ENCODE data around the gene TUBB4A. TPM values are rescaled to one million over a fixed set of nuclear protein-coding genes. Genes with fewer than 3 reads are reported as not detected.

TUBB4A gene
- total RNA-seq, 1 experiment from 2014 or later = 4.4 TPM

DNA sequence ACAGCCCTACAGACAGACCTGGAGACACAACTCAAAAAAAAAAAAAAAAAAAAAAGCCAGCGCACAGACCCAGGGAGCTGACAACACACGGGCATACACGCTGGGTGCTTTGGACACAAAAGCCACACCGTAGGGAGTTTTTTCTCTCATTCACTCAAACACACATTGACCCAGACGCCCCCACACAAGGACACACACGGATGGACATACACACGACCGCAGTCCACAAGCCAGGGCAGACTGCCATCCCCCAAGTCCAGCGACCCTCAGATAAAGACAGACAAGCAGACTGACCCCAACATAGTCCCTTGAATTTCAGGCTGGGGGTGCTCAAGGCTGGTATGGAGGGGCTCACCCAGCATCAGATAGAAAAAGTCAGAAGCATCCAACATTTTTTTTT lies 12.0 kb upstream of the TUBB4A start:
- POLR2A ChIA-PET = no interaction called here
- CTCF ChIA-PET = interaction anchor here (0.7 kb wide), 1 partner anchor 269 kb away, joined by 9 read pairs; no protein-coding TSS in a partner anchor
- in situ Hi-C loops (cut with HindIII; ENCODE audit: low pct_unique_long_range_greater_than_20kb, low sequenced_read_pairs) = no loop called here

DNA sequence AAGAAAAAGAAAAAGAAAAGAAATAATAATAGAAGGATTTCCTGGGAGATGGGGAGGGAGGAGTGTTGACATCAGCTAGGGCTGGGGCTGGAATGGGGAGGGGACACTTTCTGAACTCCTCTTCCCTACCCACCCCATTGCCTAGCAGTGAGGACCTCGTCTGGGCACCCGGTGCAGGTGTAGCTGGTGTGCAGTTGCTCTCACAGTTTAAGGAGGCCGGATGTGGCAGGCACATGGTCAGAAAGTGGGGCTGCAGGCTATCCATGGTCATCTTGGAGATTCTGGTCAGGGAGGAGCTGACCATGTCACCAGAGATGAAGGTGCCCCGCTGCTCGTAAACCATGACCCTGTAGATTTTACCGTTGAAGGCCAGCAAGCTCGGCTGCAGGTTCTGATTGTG lies 8.5 kb upstream of the TUBB4A start:
- intact Hi-C loops (cut with micrococcal nuclease; ENCODE audit: unreplicated experiment) = no loop called here
- Histone ChIP-seq H3K27me3 (ENCODE audit: control insufficient read depth, insufficient read depth, low read length) (no peaks in the 10 kb centered on the region), H3K4me3 (ENCODE audit: low read depth in 2 of 2, low read length in 2 of 2) (no peak overlapping the region), H3K27ac (ENCODE audit: low read length) (no peak overlapping the region), H3K9me3 (ENCODE audit: control insufficient read depth, insufficient read depth, low read depth, low read length) (no peaks in the 10 kb centered on the region), H3K4me1 (ENCODE audit: control insufficient read depth, insufficient read depth, low read length) (no peaks in the 10 kb centered on the region), H3K36me3 (ENCODE audit: control insufficient read depth, insufficient read depth, low read length) (no peaks in the 10 kb centered on the region)
- POLR2A ChIA-PET = no interaction called here
- CTCF ChIA-PET = no interaction called here
- TF ChIP-seq SIN3A (IDR thresholded peaks at IDR 0.05; ENCODE audit: borderline replicate concordance, insufficient read depth, low read depth, low read length) (no peak), TCF7L2 (IDR thresholded peaks at IDR 0.05; ENCODE audit: low read depth, low read length) (no peak), POLR2AphosphoS5 (IDR thresholded peaks at IDR 0.05; ENCODE audit: low read depth, low read length) (no peak)
- TF ChIP-seq, protein P1, sequence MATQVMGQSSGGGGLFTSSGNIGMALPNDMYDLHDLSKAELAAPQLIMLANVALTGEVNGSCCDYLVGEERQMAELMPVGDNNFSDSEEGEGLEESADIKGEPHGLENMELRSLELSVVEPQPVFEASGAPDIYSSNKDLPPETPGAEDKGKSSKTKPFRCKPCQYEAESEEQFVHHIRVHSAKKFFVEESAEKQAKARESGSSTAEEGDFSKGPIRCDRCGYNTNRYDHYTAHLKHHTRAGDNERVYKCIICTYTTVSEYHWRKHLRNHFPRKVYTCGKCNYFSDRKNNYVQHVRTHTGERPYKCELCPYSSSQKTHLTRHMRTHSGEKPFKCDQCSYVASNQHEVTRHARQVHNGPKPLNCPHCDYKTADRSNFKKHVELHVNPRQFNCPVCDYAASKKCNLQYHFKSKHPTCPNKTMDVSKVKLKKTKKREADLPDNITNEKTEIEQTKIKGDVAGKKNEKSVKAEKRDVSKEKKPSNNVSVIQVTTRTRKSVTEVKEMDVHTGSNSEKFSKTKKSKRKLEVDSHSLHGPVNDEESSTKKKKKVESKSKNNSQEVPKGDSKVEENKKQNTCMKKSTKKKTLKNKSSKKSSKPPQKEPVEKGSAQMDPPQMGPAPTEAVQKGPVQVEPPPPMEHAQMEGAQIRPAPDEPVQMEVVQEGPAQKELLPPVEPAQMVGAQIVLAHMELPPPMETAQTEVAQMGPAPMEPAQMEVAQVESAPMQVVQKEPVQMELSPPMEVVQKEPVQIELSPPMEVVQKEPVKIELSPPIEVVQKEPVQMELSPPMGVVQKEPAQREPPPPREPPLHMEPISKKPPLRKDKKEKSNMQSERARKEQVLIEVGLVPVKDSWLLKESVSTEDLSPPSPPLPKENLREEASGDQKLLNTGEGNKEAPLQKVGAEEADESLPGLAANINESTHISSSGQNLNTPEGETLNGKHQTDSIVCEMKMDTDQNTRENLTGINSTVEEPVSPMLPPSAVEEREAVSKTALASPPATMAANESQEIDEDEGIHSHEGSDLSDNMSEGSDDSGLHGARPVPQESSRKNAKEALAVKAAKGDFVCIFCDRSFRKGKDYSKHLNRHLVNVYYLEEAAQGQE (IDR thresholded peaks at IDR 0.05; ENCODE audit: insufficient read depth in 1 of 2, low read depth in 2 of 2, low read length in 1 of 2) = no peak
- TF ChIP-seq, protein P2, sequence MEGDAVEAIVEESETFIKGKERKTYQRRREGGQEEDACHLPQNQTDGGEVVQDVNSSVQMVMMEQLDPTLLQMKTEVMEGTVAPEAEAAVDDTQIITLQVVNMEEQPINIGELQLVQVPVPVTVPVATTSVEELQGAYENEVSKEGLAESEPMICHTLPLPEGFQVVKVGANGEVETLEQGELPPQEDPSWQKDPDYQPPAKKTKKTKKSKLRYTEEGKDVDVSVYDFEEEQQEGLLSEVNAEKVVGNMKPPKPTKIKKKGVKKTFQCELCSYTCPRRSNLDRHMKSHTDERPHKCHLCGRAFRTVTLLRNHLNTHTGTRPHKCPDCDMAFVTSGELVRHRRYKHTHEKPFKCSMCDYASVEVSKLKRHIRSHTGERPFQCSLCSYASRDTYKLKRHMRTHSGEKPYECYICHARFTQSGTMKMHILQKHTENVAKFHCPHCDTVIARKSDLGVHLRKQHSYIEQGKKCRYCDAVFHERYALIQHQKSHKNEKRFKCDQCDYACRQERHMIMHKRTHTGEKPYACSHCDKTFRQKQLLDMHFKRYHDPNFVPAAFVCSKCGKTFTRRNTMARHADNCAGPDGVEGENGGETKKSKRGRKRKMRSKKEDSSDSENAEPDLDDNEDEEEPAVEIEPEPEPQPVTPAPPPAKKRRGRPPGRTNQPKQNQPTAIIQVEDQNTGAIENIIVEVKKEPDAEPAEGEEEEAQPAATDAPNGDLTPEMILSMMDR (IDR thresholded peaks at IDR 0.05) = no peak
- in situ Hi-C loops (cut with HindIII; ENCODE audit: low pct_unique_long_range_greater_than_20kb, low sequenced_read_pairs) = no loop called here
- DNase-seq (ENCODE audit: low read depth, low spot score) (no peak), ATAC-seq (no peak)
- BruUV-seq (replicated peaks) = no TSS peak

More for the DNA sequence above, 12.0 kb upstream of the TUBB4A start:
- Histone ChIP-seq H3K27me3 (ENCODE audit: control insufficient read depth, insufficient read depth, low read length) (no peaks in the 10 kb centered on the region), H3K4me3 (ENCODE audit: low read depth in 2 of 2, low read length in 2 of 2) (no peak overlapping the region), H3K4me1 (ENCODE audit: control insufficient read depth, insufficient read depth, low read length) (peaks cover 2% of the 10 kb centered on the region; the same call in 1 of the 2 replicates), H3K27ac (ENCODE audit: low read length) (no peak overlapping the region), H3K36me3 (ENCODE audit: control insufficient read depth, insufficient read depth, low read length) (no peaks in the 10 kb centered on the region), H3K9me3 (ENCODE audit: control insufficient read depth, insufficient read depth, low read depth, low read length) (no peaks in the 10 kb centered on the region)
- no TSS peak for BruUV-seq (replicated peaks)
- no peak for DNase-seq (ENCODE audit: low read depth, low spot score)
- TF ChIP-seq SIN3A (IDR thresholded peaks at IDR 0.05; ENCODE audit: borderline replicate concordance, insufficient read depth, low read depth, low read length) (no peak), TCF7L2 (IDR thresholded peaks at IDR 0.05; ENCODE audit: low read depth, low read length) (no peak), POLR2AphosphoS5 (IDR thresholded peaks at IDR 0.05; ENCODE audit: low read depth, low read length) (no peak)
- TF ChIP-seq, protein P1 (IDR thresholded peaks at IDR 0.05; ENCODE audit: insufficient read depth in 1 of 2, low read depth in 2 of 2, low read length in 1 of 2) = no peak
- TF ChIP-seq, protein P2 (IDR thresholded peaks at IDR 0.05) = no peak
- ATAC-seq = no peak
- intact Hi-C loops (cut with micrococcal nuclease; ENCODE audit: unreplicated experiment) = no loop called here
